GM11168 (cell line): Measurements from ENCODE around the gene ZNF444.
"Not testable (repeated sequence)": the region's sequence is repeated elsewhere in the genome, so short reads cannot be mapped to it uniquely, and the experiment has no call there.

Source experiments
- in situ Hi-C: fragments of 300-500 bp; cut with MboI; formaldehyde crosslinking; loops from one replicate; pipeline ENCODE4 v1.12.0; 2022; ENCODE audit warnings: low sequenced_read_pairs; ENCODE audit not compliant: unreplicated experiment

Gene ZNF444

DNA sequence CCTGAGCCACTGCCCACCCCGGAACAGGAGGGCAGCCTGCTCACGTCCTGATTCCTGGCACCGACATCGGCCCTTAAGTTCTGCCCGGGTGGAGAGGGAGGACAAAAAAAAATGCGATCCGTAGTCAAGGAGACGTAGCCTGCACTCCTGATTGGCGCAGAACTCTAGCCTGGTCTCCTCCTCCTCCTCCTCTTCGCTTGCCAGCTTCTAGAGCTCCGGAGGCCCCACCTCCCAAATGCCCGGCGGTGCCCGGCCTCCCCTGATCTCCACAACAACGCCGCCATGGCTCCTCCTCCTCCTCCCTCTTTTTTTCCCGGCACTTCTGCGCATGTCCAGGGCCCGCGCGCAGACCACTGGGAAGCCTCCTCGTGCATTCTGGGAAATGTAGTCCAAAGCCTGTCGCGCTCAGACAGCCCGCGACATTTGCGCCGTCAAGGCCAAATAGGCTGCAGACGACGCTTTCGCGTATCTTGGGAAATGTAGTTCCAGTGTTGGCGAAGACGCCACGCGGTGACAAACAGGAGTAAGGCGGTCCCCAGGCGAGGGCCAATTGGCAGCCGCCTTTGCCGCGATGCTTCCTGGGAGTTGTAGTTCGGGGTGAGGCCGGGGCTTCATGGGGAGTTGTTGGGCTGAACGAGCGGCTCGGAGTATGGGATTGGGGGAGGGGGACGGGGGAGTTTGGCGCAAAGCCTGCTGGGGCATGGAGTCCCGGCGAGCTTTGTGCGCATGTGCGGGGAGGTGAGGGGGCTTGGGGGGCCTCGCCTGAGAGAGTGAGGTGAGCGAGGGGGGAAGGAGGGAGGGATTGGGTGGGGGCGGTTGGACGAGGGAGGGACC lies at the start of gene ZNF444:
Gene ZNF444, plus strand, starts transcription at position 705 of the 834 bp plus-strand sequence. CDS start 5,625 bp downstream, outside the sequence.
- in situ Hi-C loops: no loop called here

DNA sequence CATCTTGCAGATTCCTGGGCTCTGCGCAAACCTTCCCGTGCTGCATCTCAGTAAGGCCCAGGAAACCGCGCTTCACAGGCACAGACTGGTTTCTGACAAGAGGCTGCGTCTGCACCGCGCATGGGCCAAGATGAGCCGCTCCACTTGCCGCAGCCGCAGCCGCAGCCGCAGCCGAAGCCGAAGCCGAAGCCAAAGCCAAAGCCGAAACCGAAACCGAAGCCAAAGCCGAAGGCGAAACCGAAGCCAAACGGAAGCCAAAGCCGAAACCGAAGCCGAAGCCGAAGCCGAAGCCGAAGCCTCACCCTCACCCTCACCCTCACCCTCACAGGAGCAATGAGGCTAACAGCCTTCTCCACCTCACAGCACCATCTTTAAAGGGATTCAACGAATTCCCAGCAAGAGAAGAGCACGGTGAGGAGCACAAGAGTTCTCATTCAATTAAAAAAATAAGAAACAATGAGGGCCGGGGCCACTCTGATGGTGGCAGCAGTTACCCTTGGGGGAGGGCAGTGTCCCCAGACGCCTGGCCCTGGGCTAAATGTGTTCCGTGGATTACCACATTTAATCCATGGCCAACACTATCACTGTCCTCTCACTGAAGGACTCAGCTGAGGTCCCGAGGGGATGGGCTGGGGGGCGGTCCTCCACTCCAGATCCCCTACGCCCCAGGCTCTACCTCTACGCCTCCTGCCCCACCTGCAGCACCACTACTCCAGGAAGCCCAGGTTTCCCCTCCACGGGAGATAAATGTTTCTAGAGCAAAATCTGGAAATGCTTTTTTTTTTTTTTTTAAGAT lies 49.1 kb upstream of the ZNF444 start:
- in situ Hi-C loops: no loop called here

DNA sequence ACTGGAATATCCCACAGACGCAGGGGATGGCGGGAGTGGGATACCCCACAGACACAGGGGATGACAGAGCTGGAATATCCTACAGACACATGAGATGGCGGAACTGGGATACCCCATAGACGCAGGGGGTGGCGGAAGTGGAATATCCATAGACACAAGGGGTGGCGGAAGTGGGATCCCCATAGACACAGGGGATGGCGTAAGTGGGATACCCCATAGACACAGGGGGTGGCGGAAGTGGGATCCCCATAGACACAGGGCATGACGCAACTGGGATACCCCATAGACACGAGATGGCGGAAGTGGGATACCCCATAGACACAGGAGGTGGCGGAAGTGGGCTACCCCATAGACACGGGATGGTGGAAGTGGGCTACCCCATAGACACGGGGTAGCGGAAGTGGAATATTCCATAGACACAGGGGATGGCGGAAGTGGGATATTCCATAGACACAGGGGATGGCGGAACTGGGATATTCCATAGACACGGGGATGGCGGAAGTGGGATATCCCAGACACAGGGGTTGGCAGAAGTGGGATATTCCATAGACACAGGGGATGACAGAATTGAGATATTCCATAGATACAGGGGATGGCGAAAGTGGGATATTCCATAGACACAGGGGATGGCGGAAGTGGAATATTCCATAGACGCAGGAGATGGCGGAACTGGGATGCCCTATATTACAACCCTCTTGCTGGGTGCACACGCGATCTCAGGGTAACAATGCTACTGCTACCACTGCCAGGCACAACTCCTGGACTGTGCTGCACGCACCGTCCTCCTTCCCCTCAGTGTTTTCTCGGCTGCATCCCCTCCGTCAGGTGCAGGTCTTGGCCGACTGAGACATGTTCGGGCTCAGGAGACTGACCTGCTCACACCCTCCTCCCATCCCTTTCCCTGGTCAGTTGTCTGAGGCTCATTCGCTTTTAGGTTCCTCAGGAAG lies 48.1 kb upstream of the ZNF444 start:
- in situ Hi-C loops: no loop called here

DNA sequence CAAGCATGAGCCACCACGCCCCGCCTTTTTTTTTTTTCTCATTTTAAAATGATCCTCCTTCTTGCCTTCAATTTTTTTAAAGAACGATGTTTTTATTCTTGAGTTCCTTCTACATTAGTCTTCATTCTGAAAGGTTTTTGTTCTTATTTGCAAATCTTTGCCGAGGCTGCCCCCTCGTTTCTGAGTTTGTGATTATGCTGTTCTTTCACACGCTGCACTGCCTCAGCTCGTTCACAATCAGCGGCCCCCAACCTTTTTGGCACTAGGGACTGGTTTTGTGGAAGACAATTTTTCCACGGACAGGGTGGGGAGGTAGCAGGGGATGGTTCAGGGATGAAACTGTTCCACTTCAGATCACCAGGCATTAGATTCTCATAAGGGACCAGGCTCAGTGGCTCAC lies 46.6 kb upstream of the ZNF444 start:
- in situ Hi-C loops: no loop called here

DNA sequence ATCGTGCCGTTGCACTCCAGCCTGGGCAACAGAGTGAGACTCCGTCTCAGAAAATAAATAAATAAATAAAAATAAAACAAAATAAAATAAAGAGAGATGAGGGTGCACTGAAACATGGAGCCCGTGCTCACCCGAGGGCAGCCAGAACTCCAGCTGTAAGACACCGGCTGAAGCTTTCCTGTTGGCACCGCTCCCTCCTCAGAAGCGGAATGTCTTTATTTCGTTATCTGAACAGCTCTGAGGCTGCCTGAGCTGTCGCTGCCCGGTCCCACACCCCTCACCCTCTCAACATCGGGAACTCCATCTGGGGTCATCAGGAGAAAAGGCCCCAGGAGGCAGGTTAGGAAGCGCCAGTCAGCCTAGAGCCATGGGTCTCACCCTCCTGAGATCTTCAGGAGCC lies 44.4 kb upstream of the ZNF444 start:
- in situ Hi-C loops: no loop called here

DNA sequence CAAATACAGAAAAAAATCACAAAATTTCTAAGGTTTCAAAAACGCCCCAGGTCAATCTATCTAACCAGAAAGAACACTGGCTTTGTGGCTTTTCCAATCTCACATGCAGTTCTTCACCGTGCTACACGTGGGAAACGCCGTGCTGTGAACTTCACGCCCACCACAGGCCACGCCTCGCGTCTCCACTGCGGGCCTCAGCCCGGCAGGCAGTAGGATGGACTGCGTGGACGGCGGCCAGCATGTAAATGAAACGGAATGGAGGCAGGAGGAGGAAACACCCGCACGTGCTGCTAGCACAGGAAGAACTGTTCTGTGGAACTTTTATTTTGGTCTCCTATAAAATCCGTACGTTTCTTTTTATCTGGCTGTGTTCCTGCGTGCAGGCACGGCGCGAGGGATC lies 43.8 kb upstream of the ZNF444 start:
- in situ Hi-C loops: no loop called here

DNA sequence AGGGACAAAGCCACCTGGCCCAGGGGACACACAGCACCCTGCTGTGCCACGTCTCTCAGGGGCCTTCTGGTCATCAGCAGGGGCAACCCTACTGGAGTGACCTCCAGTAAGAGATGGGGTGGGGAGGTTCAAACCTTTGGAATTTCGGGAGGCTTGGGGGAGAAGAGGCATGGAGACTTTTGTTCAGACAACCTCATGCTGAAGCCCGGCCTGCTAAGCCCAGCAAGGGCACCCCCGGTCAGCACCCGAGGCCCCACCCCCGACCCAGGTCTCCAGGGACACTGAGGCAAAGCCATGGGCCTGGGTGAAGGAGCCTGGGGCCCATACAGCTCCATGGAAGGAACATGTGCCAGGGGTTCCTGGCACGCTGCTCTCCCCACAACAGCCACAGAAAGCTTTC lies 43.3 kb upstream of the ZNF444 start:
- in situ Hi-C loops: no loop called here

DNA sequence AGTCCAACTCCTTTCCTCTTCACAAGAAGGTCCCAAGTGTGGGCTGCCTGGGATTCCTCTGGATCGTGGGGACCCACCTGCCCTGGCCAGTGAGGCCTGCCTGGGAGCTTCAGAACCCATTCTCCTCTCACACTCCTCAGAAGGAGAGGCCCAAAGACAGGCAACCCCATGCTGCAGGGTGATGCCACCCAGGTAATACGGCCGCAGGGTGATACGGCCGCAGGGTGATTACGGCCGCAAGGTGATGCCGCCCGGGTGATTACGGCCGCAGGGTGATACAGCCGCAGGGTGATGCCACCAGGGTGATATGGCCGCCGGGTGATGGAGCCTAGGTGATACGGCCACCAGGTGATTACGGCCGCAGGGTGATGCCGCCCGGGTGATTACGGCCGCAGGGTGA lies 42.9 kb upstream of the ZNF444 start:
- in situ Hi-C loops: not testable (repeated sequence)

DNA sequence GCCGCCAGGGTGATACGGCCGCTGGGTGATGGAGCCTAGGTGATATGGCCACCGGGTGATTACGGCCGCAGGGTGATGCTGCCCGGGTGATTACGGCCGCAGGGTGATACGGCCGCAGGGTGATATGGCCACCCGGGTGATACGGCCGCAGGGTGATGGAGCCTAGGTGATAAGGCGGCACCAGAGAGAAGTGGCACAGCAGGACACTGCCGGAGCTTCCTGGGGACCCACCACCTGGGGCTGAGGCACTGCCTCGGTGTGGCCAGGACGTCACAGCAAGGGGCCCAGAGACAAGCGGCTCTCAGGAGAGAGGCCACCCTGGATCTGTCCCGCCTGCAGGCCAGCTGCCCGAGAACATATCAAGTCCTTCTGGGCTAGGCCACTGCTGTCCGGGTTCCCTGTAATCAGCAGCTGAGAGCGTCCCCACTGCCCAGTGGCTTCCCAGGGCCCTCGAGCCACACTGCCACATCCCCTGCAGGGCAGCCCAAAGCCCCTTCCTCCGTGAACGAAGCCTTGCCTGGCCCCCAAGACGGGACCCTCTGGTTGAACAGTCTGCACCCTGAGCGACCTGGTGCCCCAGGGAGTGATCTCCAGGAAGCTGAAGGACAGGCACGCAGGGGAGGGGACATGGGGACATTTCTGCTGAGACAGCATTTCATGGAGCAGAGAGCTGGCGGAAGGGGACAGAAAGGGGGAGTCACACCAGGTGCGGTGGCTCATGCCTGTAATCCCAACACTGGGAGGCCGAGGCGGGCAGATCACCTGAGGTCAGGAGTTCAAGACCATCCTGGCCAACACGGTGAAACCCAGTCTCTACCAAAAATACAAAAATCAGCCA lies 42.1 kb upstream of the ZNF444 start:
- in situ Hi-C loops: no loop called here

DNA sequence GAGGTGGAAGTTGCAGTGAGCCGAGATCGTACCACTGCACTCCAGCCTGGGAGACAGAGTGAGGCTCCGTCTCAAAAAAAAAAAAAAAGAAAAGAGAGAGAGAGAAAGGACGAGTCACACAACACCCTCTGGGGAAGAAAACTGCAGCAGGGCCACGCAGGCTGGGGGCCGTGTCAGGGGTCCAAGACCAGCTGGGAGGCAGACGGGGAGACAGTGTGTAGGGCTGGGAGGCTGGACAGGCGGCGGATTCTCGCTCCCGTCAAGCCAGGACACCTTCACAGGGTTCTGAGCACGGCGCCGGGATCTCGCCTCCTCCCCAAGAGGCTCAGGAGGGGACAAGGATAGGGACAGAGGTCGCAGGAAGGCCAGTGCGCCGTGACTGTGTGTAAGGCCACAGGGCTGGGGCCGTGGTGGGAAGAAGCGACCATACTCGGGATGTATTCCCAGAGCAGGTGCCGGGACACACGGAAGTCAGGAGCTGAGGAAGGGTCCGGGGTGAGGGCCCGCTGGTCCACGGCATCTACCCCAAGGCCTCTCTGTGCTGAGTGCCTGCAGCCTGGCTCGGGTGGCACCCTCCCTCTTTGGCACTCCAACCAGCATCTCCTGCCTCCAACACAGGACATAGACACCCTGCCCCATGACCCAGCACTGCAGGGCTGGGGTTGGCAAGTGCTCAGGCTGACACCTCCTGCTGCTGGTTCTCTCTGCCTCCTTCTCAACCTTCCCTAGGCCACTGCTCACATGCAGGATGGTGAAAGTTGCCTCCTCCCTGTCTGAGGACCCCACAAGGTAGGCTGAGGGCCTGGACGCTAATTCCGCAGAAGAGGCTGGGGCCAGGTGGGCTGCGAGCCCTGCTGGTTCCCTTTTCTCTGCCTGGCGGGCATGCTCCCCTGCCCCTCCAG lies 41.2 kb upstream of the ZNF444 start:
- in situ Hi-C loops: loop anchor here (25.0 kb wide), 1 partner anchor 1988 kb away; the partner anchor contains the start of genes NDUFA3, OSCAR, PRPF31 and TFPT

DNA sequence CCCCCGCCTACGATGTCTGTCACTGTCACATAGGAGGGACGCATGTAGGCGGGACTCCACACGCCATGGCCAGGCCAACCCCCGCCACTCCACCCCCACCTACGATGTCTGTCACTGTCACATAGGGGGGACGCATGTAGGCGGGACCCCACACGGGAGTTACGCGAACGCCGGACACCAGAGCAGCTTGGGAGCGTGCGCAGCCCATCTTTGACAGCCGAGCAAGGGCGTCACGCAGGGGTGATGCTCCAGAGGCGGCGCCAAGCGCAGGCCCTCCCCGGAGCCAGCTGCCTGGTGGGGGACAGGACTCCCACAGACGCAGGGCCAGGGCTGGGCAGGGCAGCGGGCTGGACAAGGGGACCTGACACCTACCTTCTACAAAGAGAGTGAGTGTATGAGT lies 40.0 kb upstream of the ZNF444 start:
- in situ Hi-C loops: loop anchor here (25.0 kb wide), 1 partner anchor 1989 kb away; the partner anchor contains the start of genes NDUFA3, OSCAR, PRPF31 and TFPT

DNA sequence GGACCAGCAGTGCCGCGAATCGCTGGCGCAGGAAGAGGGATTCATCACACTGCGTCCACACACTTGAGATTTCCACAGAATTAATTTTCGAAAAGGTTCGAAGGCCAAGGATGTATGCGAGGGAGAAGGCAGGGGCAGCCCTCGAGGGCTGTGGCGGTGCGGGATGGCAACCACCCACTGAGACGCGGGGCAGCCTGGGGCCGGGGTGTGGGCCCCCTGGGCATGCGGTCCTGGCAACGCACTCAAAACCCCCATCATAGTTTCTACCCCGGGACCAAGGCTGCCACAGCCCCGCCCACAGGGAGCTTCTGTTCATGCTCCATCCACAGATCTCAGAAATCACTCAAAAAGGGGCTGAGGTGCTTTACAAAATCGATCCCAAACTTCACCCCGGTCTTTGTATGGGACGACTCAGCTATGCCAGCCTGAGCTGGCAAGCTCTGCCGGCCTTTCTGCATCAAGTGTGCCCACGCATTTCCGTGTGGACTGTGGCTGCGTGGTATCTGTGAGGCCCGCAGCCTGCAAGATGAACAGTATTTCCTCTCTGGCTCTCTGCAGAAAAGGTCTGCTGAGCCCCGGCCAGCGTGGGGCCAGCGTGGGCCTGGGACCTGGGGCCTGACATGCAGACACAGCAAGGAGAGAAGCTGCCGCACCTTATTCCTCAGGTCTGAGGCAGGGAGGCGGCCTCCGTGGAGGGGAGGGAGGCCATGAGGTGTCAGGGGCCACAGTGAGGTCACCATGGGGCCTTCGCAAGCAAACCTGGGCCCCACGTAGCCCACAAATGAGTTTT lies 39.1 kb upstream of the ZNF444 start:
- in situ Hi-C loops: loop anchor here (25.0 kb wide), 1 partner anchor 1990 kb away; the partner anchor contains the start of genes NDUFA3, OSCAR, PRPF31 and TFPT

DNA sequence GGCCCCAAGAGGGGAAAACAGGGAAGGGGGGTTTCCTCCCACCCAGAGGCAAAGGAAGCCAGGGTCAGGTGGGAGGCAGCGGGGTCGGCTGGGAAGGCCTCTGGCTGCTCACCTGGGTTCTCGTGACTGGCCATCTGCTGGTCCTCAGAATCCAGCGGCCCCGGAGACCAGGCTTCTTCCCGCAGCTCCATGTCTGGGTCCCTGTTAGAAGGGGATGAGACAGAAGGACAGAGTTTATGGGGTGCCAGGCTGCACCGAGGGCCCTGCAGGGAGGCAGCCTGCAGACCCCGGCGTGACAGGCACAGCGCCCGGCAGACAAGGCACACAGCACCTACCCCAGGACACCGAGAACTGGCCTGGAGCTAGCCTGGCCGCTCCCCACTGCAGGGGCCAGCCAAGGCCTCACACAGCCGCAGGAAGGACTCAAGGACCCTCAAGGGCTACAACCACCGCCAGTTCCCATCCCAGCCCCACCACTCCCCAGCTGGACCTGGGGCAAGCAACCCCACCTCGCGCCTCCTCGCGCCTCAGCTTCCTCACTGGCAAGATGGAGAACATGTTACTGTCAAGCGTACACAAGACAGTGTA lies 38.0 kb upstream of the ZNF444 start:
- in situ Hi-C loops: loop anchor here (25.0 kb wide), 1 partner anchor 1991 kb away; the partner anchor contains the start of genes NDUFA3, OSCAR, PRPF31 and TFPT

DNA sequence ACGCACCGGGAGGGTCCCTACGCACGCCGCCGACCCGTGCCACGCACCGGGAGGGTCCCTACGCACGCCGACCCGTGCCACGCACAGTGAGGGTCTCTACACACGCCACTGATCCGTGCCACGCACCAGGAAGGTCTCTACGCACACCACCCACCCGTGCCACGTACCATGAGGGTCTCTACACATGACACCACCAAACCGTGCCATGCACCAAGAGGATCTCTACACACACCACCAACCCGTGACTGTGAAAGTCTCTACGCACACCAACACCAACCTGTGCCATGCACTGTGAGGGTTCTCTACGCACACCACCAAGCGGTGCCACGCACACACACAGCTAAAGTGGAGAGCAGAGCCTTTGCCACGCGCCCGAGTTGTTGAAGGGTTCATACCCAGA lies 36.7 kb upstream of the ZNF444 start:
- in situ Hi-C loops: loop anchor here (25.0 kb wide), 1 partner anchor 1992 kb away; the partner anchor contains the start of genes NDUFA3, OSCAR, PRPF31 and TFPT

DNA sequence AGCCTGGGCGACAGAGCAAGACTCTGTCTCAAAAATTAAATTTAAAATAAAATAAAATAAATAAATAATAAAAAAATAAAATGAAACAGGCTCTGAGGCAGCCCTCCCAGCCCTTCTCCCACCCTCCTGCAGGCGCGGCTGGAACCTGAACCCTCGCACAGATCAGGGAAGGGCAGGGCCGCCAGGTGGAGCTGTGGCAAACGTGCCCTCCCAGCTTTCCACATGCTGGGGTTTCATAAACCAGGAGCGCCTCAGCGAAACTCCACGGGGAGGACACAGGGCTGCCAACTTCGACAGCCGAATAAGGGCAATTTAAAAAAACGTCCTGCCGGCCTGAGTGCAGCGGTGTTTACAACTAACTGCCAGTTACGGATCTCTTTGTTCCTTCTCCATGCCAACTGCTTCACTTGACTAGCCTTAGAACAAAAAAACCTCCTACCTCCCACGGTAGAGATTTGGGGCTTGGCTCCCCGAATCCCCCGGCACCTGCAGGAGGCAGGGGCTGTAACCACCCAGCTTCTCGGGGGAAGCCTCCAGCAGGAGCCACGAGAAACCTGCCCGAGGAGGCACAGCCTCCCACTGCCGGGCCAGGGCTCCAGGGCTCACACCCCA lies 35.9 kb upstream of the ZNF444 start:
- in situ Hi-C loops: loop anchor here (25.0 kb wide), 1 partner anchor 1993 kb away; the partner anchor contains the start of genes NDUFA3, OSCAR, PRPF31 and TFPT

DNA sequence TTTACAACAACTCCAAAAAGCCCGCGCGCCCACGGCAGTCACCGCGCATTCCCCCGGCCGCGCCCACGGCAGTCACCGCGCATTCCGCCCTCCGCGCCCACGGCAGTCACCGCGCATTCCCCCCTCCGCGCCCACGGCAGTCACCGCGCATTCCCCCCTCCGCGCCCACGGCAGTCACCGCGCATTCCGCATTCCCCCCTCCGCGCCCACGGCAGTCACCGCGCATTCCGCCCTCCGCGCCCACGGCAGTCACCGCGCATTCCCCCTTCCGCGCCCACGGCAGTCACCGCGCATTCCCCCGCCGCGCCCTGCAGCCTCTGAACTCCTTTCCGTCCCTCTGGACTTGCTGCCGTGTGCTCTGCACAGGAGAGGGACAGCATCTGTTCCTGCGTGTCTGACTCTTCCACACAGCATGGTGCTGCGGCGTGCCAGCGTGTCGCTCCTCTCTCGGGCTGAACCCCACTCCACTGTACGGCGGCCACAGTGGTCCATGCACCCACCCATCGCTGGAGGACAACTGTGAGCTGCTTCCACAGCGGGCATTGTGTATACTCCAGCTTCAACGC lies 35.2 kb upstream of the ZNF444 start:
- in situ Hi-C loops: loop anchor here (25.0 kb wide), 1 partner anchor 1994 kb away; the partner anchor contains the start of genes NDUFA3, OSCAR, PRPF31 and TFPT
